Loucy (cell line): ENCODE data around the gene DLG2.
"Not testable (repeated sequence)": the region's sequence is repeated elsewhere in the genome, so short reads cannot be mapped to it uniquely, and the experiment has no call there.

Source experiments
- H2AFZ ChIP-seq: fragments of 200-600 bp; sonication (generic); 2 replicates; pipeline ENCODE4 v1.6.0; 2016; ENCODE audit warnings: antibody characterized with exemption, mild to moderate bottlenecking, low read length, moderate library complexity
- H3F3A ChIP-seq: fragments of 200-600 bp; 2 replicates; pipeline ENCODE4 v1.6.0; 2016; ENCODE audit warnings: antibody characterized with exemption, low read depth, mild to moderate bottlenecking
- H3K27me3 ChIP-seq: fragments of 200-600 bp; sonication (generic); 2 replicates; pipeline ENCODE4 v1.6.1; 2014; ENCODE audit warnings: low read length, mild to moderate bottlenecking; ENCODE audit not compliant: insufficient read depth, poor library complexity, severe bottlenecking
- H3K36me3 ChIP-seq: fragments of 200-600 bp; sonication (generic); 2 replicates; pipeline ENCODE4 v1.6.1; 2016; ENCODE audit warnings: low read length; ENCODE audit not compliant: insufficient read depth
- H3K4me1 ChIP-seq: fragments of 200-600 bp; sonication (generic); 2 replicates; pipeline ENCODE4 v1.5.1; 2014; ENCODE audit warnings: low read length, mild to moderate bottlenecking; ENCODE audit not compliant: insufficient read depth, poor library complexity, severe bottlenecking
- H3K4me2 ChIP-seq: fragments of 200-600 bp; sonication (generic); 2 replicates; pipeline ENCODE4 v1.6.0; 2014; ENCODE audit warnings: antibody characterized with exemption, low read length, low read depth, mild to moderate bottlenecking; ENCODE audit not compliant: poor library complexity, severe bottlenecking
- H3K4me3 ChIP-seq: fragments of 200-600 bp; sonication (generic); 2 replicates; pipeline ENCODE4 v1.5.1; 2014; ENCODE audit warnings: low read length, mild to moderate bottlenecking, mixed read lengths; ENCODE audit not compliant: poor library complexity, severe bottlenecking
- H3K79me2 ChIP-seq: fragments of 200-600 bp; sonication (generic); 2 replicates; pipeline ENCODE4 v1.6.1; 2014; ENCODE audit warnings: low read length; ENCODE audit not compliant: insufficient read depth
- H3K9ac ChIP-seq: fragments of 200-600 bp; sonication (generic); 2 replicates; pipeline ENCODE4 v1.6.0; 2014; ENCODE audit warnings: mild to moderate bottlenecking, low read depth, low read length, moderate library complexity; ENCODE audit not compliant: poor library complexity, severe bottlenecking
- H3K9me2 ChIP-seq: fragments of 200-600 bp; sonication (generic); replicated peaks from 2 replicates; pipeline ENCODE4 v1.6.1; 2016; ENCODE audit warnings: low read depth, low read length, mixed read lengths
- H3K9me3 ChIP-seq: fragments of 200-600 bp; sonication (generic); 2 replicates; pipeline ENCODE4 v1.6.1; 2014; ENCODE audit warnings: mild to moderate bottlenecking, antibody characterized with exemption, low read length, low read depth; ENCODE audit not compliant: insufficient read depth
- H4K20me1 ChIP-seq: fragments of 200-600 bp; sonication (generic); 2 replicates; pipeline ENCODE4 v1.6.0; 2014; ENCODE audit warnings: antibody characterized with exemption, low read length, mild to moderate bottlenecking; ENCODE audit not compliant: insufficient read depth, poor library complexity, severe bottlenecking
- CTCF ChIP-seq: fragments of 200-600 bp; sonication (generic); conservative IDR thresholded peaks from 2 replicates; pipeline ENCODE4 v1.5.1; 2014; ENCODE audit warnings: mild to moderate bottlenecking, antibody characterized with exemption, low read length
- EZH2phosphoT487 ChIP-seq: fragments of 200-600 bp; IDR thresholded peaks from 2 replicates; pipeline ENCODE4 v1.6.1; 2018; ENCODE audit warnings: antibody characterized with exemption, mild to moderate bottlenecking, moderate library complexity, borderline replicate concordance

The DLG2 gene

DNA sequence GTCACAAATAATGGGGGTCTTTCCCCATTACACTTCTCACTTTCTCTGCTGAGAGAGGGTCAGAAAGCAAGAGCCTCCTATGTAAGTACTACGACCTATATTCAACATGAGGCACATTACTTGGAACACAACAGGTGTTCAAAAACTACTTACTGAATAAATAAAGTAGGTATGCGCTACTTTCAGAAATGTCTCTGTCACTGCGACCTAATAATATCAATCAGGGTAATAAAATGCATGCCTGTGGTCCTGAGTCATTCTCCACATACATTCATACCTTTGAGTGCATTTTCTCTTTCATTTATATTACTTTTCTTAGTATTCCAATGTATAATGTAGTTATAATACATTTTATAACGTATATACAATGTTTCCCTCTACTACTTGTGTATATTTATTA, 838.9 kb downstream of the DLG2 start:
- H2AFZ ChIP-seq, result no peak overlapping the region
- no peaks in the 10 kb centered on the region for H3K9me3 ChIP-seq
- H3K79me2 ChIP-seq, result no peaks in the 10 kb centered on the region
- no peaks in the 10 kb centered on the region for H3F3A ChIP-seq
- H3K9ac ChIP-seq, result no peak overlapping the region
- H3K4me2 ChIP-seq, result no peak overlapping the region
- no peaks in the 10 kb centered on the region for H3K36me3 ChIP-seq
- H3K27me3 ChIP-seq, result no peaks in the 10 kb centered on the region
- H3K4me3 ChIP-seq, result no peak overlapping the region
- H3K4me1 ChIP-seq, result no peaks in the 10 kb centered on the region
- H3K9me2 ChIP-seq, result no peaks in the 10 kb centered on the region
- no peaks in the 10 kb centered on the region for H4K20me1 ChIP-seq
- TF ChIP-seq EZH2phosphoT487 (no peak), CTCF (no peak)

DNA sequence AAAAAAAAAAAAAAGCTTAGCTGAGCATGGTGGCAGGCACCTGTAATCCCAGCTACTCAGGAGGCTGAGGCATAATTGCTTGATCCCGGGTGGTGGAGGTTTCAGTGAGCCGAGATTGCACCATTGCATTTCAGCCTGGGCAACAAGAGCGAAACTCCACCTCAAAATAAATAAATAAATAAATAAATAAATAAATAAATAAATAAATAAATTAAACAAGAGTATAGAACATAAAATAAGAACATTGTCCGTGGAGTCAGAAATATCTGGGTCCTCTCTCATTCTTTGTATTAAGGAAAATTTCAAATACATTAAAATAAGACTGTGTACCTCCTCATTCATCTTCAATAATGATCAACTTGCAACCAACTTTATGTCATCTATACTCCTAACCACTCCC, 843.0 kb downstream of the DLG2 start:
- not testable (repeated sequence) for H2AFZ ChIP-seq, H3K27me3 ChIP-seq, H3K9ac ChIP-seq, H3K36me3 ChIP-seq, H3K4me3 ChIP-seq, H3K9me3 ChIP-seq, H3K4me1 ChIP-seq, H3K4me2 ChIP-seq, H4K20me1 ChIP-seq, H3F3A ChIP-seq, H3K79me2 ChIP-seq, H3K9me2 ChIP-seq

DNA sequence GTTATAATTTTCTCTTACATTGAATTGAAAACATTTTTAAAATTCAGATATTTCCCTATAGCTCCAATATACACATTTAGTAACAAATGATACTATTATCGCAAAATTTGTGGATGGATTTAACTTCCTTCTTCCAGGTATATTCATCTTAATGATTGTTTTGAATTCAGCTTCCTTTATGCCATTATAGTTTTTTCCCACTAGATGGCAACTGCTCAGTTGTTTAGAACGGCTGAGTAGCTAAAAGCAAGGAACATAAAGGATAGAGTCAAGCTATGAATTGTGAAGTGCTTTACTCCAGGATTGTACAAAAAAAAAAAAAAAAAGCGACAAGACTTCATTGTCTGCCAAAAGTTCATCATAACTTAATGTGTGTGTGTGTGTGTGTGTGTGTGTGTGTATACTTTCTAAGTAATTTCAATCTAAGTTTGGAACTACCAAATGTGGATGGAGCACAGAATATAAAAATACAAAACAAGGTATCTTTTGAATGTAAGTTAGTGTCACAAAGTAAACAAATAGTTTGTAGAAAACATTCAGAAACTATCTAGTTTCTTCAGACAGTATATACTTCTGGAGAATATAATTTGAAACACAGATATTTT, 846.4 kb downstream of the DLG2 start:
- TF ChIP-seq EZH2phosphoT487 (no peak), CTCF (peak; percentile 68)
- no peaks in the 10 kb centered on the region for H3K9me2 ChIP-seq
- H3K4me3 ChIP-seq, result no peak overlapping the region
- no peaks in the 10 kb centered on the region for H3K4me1 ChIP-seq
- no peak overlapping the region for H3K4me2 ChIP-seq
- H3K36me3 ChIP-seq, result no peaks in the 10 kb centered on the region
- H3K9me3 ChIP-seq, result no peaks in the 10 kb centered on the region
- H3K27me3 ChIP-seq, result no peaks in the 10 kb centered on the region
- H3F3A ChIP-seq, result no peaks in the 10 kb centered on the region
- no peaks in the 10 kb centered on the region for H3K79me2 ChIP-seq
- H2AFZ ChIP-seq, result no peak overlapping the region
- H3K9ac ChIP-seq, result no peak overlapping the region
- no peaks in the 10 kb centered on the region for H4K20me1 ChIP-seq

DNA sequence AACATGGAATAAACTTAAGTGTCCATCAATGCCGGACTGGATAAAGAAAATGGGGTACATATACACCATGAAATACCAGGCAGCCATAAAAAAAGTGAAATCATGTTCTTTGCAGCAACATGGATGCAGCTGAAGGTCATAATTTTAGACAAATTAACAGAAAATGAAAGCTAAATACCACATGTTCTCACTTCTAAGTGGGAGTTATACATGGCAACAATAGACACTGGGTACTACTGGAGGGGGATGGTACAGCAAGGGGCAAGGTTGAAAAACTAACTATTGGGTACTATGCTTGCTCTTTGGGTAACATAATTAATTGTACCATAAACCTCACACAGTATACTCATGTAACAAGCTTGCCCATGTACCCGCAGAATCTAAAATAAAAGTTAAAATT, 851.6 kb downstream of the DLG2 start:
- Histone ChIP-seq H3K4me3 (no peak overlapping the region), H4K20me1 (no peaks in the 10 kb centered on the region), H3K4me1 (no peaks in the 10 kb centered on the region), H3K9me3 (no peaks in the 10 kb centered on the region), H3K36me3 (no peaks in the 10 kb centered on the region), H2AFZ (no peak overlapping the region), H3K79me2 (no peaks in the 10 kb centered on the region), H3K9ac (no peak overlapping the region), H3K27me3 (no peaks in the 10 kb centered on the region), H3K9me2 (no peaks in the 10 kb centered on the region), H3K4me2 (no peak overlapping the region), H3F3A (no peaks in the 10 kb centered on the region)
- TF ChIP-seq EZH2phosphoT487 (no peak), CTCF (no peak)
